Measurements from ENCODE around the gene TNFAIP3.

- no peak for TF ChIP-seq CTCF (IDR thresholded peaks at IDR 0.05)
- TF ChIP-seq EZH2 (IDR thresholded peaks at IDR 0.05), result no peak
- no peak for TF ChIP-seq EZH2phosphoT487 (IDR thresholded peaks at IDR 0.05)
Measured at GRCh38 chr6:137846772-137847313, 20.2 kb upstream of the TNFAIP3 start.
